GM19043 (cell line): ENCODE measurements around the gene CNTROB.

Experiments
- ATAC-seq: cut with Tn5 transposase; IDR thresholded peaks from one replicate; pipeline ENCODE4 v1.9.1; 2021; ENCODE audit warnings: low read depth; ENCODE audit not compliant: unreplicated experiment

The CNTROB gene, protein sequence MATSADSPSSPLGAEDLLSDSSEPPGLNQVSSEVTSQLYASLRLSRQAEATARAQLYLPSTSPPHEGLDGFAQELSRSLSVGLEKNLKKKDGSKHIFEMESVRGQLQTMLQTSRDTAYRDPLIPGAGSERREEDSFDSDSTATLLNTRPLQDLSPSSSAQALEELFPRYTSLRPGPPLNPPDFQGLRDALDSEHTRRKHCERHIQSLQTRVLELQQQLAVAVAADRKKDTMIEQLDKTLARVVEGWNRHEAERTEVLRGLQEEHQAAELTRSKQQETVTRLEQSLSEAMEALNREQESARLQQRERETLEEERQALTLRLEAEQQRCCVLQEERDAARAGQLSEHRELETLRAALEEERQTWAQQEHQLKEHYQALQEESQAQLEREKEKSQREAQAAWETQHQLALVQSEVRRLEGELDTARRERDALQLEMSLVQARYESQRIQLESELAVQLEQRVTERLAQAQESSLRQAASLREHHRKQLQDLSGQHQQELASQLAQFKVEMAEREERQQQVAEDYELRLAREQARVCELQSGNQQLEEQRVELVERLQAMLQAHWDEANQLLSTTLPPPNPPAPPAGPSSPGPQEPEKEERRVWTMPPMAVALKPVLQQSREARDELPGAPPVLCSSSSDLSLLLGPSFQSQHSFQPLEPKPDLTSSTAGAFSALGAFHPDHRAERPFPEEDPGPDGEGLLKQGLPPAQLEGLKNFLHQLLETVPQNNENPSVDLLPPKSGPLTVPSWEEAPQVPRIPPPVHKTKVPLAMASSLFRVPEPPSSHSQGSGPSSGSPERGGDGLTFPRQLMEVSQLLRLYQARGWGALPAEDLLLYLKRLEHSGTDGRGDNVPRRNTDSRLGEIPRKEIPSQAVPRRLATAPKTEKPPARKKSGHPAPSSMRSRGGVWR

GRCh38 chr17:7931709-7932482 is at the start of gene CNTROB, which contains the start of gene TRAPPC1:
Gene CNTROB, plus strand, starts transcription at chr17:7932206. Its CDS starts 874 bp downstream, at chr17:7933080.
Gene TRAPPC1, minus strand, starts transcription at chr17:7931946. Its CDS starts 117 bp downstream, at chr17:7931829.
- ATAC-seq, result peak; percentile 94

GRCh38 chr17:7882629-7883028 is 49.4 kb upstream of the CNTROB start:
- no peak for ATAC-seq

DNA sequence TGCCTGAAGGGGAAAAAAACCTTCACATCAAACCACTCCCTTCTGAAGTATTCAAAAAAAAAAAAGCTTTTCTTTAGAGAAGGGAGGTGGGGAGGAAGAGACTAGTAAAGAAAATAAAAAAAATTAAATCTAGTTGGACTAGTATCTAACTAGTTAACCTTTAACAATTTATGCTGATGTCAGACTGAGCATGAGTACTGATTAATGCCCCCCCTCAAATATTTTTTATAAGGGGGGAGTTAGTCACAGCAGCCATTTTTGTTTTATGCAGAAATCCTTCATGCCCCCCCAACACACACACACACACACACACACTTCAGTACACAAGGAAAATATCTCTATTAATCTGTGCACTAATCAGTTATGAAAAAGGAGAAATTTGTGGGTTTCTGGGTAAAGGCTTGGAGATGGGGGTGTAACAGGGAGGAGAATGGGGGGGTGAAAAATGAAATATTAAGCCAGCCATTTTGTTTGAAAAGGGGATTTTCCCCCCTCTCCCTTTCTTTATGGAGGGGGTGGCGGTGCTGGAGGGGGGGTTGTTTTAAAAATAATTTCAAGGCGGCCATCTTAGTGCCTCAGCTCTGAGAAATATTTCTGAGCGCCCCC is 48.1 kb upstream of the CNTROB start:
- ATAC-seq, result no peak

DNA sequence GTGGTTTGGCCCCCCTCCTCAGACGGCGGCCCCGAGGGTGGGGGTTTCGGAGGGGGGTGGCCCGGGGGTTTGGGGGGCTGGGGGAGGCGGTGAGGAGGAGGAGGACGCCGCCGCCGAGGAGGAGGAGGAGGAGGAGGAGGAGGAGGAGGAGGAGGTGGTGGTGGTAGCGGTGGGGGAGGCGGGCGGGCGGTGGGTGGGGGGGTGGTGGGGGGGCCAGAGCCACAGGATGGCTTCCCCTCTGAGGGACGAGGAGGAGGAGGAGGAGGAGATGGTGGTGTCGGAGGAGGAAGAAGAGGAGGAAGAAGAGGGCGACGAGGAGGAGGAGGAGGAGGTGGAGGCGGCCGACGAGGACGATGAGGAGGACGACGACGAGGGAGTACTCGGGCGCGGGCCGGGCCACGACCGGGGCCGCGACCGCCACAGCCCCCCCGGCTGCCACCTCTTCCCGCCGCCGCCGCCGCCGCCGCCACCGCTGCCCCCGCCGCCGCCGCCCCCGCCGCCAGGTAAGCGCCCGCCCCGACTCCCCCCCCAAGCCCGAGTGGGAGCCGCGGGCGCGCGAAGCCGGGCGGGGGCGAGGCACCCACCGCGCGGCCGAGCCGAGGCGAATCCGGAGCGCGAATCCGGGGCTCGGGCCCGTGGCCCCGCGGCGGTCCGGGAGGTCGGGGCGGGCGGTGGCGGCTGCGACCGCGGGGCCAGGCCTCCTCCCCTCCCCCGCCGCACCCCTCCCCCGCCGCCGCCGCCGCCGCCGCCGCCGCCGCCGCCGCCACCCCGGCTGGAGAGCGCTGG is 47.2 kb upstream of the CNTROB start:
- ATAC-seq, result no peak

GRCh38 chr17:7885367-7886226 is 46.4 kb upstream of the CNTROB start:
- no peak for ATAC-seq

GRCh38 chr17:7886227-7887037 is 45.6 kb upstream of the CNTROB start:
- no peak for ATAC-seq

- ATAC-seq, result no peak
Measured at GRCh38 chr17:7887038-7887481, 44.9 kb upstream of the CNTROB start.

DNA sequence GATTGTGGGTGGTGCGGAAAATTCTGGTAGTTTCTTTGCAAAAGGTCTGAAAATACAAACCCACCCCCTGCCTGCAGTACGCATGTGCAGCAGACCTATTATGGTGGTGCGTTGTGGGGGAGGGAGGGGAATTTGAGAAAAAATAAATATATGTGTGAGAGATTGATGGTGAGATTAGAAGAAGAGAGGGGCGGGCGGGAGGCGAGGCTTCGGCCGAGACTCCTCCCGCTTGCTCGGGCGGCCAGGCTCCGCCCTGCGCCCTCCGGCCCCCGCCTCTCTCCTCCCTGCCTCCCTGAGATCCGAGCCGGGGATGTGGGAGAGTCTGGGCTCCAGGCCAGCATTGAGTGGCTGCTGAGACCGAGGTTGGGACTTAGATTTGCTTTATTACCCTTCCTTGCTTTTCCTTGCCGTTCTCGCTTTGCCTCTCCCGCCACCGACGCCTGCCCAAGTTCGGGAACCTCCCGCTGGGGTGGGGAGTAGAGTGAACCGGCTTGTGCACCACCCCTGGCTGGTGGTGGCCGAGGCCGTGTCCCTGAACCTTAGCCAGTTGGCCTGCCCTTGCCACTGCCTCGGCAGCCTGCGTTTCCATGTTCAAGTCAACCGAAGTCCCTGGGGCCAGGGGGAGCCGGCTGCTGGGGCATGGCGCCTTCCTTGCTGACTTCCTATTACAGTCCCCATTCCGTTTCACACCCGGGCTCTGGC is 44.4 kb upstream of the CNTROB start:
- ATAC-seq, result no peak

- no peak for ATAC-seq
Measured at GRCh38 chr17:7888184-7888920, 43.7 kb upstream of the CNTROB start, which contains the start of gene CHD3. Gene CHD3, plus strand, starts transcription at chr17:7888789. Its CDS starts 212 bp downstream, at chr17:7889001.

DNA sequence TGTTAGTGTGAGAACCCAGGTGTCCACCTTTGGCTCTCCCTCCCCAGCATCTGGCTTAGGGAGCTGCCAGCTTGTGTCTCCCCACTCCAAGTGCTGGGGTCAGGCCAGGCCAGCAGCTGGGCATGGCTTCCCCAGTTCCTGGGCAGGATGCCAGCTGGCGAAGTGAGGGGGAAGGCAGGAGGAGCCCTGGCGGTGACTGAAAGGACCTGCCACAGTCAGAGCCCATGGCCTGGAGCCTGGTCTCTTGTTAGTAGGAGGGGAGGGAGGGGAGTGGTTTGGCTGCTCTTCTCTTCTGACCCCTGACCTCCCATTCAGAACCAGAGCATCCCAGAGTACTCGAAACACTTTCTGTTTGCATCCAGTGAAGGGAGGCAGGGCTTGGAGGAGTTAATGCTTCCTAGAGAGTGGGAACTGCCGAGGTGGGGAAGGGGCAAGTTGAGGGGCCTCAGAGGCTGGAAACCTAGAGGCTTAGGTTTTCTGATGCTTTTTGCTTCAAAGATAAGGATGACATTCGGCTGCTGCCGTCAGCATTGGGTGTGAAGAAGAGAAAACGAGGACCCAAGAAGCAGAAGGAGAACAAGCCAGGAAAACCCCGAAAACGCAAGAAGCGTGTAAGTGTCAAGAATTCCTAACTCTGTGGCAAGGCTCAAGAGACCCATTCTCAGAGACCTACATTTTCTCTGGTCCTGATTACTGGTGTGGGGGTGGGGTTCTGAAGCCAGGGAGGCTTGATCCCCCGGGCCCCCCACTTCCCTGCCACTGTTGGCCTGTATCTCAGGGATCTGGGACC is 42.6 kb upstream of the CNTROB start:
- ATAC-seq, result no peak

DNA sequence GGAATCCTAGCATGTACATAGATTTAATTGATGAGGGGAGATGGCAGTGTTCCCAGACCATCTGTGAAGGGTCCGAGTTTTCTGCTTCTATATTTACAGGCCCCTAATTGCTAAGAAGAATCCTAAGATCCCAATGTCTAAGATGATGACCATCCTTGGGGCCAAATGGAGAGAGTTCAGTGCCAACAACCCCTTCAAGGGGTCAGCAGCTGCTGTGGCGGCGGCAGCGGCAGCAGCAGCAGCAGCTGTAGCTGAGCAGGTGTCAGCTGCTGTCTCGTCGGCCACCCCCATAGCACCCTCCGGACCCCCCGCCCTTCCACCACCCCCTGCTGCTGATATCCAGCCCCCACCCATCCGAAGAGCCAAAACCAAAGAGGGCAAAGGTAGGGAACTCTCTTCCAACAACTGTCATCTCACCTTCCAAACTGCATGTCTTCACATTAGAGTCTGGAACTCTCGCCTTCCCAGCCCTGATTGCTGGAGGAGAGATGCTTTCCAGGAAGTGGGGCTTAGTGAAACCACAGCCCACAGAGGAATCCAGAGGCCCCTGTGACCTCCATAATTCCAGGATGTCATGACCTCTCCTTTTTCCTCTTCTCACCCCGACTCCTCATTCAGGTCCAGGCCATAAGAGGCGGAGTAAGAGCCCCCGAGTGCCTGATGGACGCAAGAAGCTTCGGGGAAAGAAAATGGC is 38.7 kb upstream of the CNTROB start:
- no peak for ATAC-seq

DNA sequence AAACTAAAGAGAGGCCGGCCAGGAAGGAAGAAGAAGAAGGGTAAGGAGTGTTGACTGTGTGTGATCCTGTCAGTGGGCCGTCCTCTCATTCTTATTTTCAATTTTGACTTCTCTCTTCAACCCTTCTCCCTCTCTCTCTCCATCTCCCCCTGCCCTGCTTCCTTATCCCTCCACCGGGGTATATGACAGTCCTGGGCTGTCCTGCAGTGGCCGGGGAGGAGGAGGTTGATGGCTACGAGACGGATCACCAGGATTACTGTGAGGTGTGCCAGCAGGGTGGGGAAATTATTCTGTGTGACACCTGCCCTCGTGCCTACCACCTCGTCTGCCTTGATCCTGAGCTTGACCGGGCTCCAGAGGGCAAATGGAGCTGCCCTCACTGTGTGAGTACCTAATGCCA is 37.8 kb upstream of the CNTROB start:
- no peak for ATAC-seq

GRCh38 chr17:7894866-7895265 is 37.1 kb upstream of the CNTROB start:
- ATAC-seq, result no peak

DNA sequence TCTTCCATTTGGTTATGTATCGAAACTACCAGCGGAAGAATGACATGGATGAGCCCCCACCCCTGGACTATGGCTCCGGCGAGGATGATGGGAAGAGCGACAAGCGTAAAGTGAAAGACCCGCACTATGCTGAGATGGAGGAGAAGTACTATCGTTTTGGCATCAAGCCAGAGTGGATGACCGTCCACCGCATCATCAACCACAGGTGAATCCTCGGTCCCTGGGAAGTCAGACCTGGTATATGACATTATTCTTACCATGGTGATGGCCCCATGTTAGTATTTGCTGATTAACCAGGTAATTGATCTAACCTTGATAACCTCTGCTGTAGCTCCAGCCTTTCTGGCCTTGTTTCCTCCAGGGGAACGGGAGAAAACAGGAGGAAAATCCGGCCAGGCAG is 34.9 kb upstream of the CNTROB start:
- no peak for ATAC-seq

DNA sequence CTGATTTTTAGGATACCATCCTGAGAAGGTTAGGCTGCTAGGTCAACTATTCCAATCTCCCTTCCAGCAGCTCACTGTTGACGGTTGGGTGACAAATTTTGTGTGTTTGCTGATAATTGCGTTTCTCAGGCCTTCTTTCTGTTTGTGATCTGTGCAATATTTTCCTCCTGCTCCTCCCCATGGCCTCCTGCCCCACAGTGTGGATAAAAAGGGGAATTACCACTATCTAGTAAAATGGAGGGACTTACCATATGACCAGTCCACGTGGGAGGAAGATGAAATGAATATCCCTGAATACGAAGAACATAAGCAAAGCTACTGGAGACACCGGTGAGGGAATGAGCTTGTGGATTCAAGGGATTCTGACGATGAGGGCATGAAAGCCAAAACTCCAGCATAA is 34.2 kb upstream of the CNTROB start:
- no peak for ATAC-seq
